Measurements from ENCODE around the gene ANKFN1.

ANKFN1 gene

DNA sequence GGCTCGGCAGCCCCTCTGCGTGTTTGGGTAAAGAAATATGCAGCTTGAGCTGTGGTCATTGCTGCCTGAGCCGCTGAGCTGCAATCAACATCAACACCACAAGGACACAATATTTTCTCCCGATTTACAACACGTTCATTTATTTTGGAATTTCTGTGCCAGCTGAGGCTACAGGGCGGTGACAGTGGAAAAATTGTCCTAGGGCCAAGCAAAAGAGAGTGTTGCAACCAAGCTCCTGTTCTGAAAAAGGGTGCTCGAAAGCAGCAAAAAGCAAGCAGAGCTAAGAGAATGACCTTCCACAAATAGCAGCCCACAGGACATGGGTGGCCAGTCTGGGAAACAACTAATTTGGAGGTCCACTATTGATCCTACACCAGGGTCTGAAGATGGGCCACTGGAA is 404.8 kb downstream of the ANKFN1 start:
- no peak for DNase-seq (ENCODE audit: low read depth)
- no peak overlapping the region for H3K4me3 ChIP-seq (ENCODE audit: control insufficient read depth, low read depth, low read length)
- TF ChIP-seq, protein P1, sequence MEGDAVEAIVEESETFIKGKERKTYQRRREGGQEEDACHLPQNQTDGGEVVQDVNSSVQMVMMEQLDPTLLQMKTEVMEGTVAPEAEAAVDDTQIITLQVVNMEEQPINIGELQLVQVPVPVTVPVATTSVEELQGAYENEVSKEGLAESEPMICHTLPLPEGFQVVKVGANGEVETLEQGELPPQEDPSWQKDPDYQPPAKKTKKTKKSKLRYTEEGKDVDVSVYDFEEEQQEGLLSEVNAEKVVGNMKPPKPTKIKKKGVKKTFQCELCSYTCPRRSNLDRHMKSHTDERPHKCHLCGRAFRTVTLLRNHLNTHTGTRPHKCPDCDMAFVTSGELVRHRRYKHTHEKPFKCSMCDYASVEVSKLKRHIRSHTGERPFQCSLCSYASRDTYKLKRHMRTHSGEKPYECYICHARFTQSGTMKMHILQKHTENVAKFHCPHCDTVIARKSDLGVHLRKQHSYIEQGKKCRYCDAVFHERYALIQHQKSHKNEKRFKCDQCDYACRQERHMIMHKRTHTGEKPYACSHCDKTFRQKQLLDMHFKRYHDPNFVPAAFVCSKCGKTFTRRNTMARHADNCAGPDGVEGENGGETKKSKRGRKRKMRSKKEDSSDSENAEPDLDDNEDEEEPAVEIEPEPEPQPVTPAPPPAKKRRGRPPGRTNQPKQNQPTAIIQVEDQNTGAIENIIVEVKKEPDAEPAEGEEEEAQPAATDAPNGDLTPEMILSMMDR (conservative IDR thresholded peaks at IDR 0.05; ENCODE audit: control insufficient read depth, insufficient read depth, low read depth, low read length): no peak

Measured in fibroblast of mammary gland (primary cell).